Effector memory CD4-positive, alpha-beta T cell (primary cell): ENCODE data around the gene RPLP2.

Source experiments
- DNase-seq, 3 donors: peaks; one replicate each; pipeline ENCODE4 v3.0.0-alpha.2; 2020
- H3K27ac ChIP-seq: 2 replicates; pipeline ENCODE4 v1.7.0; 2013; ENCODE audit warnings: mild to moderate bottlenecking, low read length, moderate library complexity; ENCODE audit not compliant: insufficient read depth, poor library complexity, severe bottlenecking
- H3K27me3 ChIP-seq: replicated peaks from 2 replicates; pipeline ENCODE4 v1.7.0; 2013; ENCODE audit warnings: mild to moderate bottlenecking, low read length; ENCODE audit not compliant: insufficient read depth, control insufficient read depth, poor library complexity, severe bottlenecking
- H3K36me3 ChIP-seq: 2 replicates; pipeline ENCODE4 v1.7.0; 2013; ENCODE audit warnings: mild to moderate bottlenecking, low read length, moderate library complexity; ENCODE audit not compliant: control insufficient read depth, insufficient read depth
- H3K4me1 ChIP-seq: 2 replicates; pipeline ENCODE4 v1.7.0; 2013; ENCODE audit warnings: low read length, mild to moderate bottlenecking; ENCODE audit not compliant: control insufficient read depth, insufficient read depth, poor library complexity, severe bottlenecking
- H3K4me3 ChIP-seq: 2 replicates; pipeline ENCODE4 v1.7.0; 2013; ENCODE audit warnings: low read length, low read depth, mild to moderate bottlenecking; ENCODE audit not compliant: insufficient read depth, poor library complexity, severe bottlenecking
- H3K9me3 ChIP-seq: 2 replicates; pipeline ENCODE4 v1.7.0; 2013; ENCODE audit warnings: mild to moderate bottlenecking, low read length, moderate library complexity; ENCODE audit not compliant: control insufficient read depth

RPLP2 gene

DNA sequence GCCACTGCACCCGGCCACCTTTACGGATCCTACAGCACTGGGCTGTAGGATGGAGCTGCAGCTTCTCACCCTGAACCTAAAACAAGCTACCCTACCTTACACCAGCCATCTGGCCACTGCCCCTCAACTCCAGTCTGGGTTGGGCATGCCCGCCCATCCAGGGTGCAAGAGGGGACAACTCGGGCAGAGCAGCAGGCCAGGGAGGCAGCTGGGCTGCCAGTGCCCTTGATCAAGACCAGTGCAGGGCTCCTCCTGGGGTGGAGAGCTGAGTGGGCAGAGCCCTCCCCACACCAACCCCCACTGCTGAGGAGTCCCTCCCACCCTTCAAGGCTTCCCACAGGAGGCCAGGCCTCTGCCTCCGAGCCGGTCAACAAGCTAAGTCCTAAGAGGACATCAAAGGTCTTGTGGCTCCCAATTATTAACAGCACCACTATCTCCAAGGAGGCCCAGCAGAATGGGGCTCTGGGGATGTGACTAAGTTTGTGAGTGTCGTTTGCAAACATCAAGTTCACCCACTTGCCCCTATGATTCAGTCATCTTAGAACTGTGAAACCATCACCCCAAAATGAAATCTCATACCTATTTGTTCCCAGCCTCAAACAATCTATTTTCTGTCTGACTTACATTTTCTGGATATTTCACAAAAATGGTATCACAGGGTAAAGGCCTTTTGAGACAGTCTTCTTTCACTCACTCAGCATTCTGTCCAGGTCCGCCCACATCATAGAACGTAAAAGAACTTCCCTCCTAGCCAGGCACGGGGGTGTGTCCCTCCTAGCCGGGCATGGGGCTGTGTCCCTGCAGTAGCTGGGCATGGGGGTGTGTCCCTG is 43.4 kb upstream of the RPLP2 start:
- Histone ChIP-seq H3K4me3 (no peak overlapping the region), H3K36me3 (peaks cover 32% of the 10 kb centered on the region), H3K9me3 (no peaks in the 10 kb centered on the region), H3K27me3 (no peaks in the 10 kb centered on the region), H3K4me1 (no peaks in the 10 kb centered on the region), H3K27ac (no peak overlapping the region)
- no peak for DNase-seq

DNA sequence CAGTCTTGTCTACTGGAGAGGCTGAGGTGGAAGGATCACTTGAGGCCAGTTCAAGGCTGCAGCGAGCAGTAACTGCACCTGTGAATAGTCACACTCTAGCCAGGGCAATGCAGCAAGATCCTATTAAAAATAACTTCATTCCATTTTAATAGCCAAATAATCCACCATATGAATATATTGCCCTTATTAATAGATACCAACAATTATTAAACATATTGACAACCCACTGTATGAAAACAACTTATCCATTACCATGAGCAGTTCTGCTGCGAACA is 42.9 kb upstream of the RPLP2 start:
- H3K27me3 ChIP-seq = no peaks in the 10 kb centered on the region
- no peak overlapping the region for H3K27ac ChIP-seq
- no peak overlapping the region for H3K4me3 ChIP-seq
- H3K36me3 ChIP-seq = peaks cover 37% of the 10 kb centered on the region
- no peak for DNase-seq
- no peaks in the 10 kb centered on the region for H3K9me3 ChIP-seq
- no peaks in the 10 kb centered on the region for H3K4me1 ChIP-seq

DNA sequence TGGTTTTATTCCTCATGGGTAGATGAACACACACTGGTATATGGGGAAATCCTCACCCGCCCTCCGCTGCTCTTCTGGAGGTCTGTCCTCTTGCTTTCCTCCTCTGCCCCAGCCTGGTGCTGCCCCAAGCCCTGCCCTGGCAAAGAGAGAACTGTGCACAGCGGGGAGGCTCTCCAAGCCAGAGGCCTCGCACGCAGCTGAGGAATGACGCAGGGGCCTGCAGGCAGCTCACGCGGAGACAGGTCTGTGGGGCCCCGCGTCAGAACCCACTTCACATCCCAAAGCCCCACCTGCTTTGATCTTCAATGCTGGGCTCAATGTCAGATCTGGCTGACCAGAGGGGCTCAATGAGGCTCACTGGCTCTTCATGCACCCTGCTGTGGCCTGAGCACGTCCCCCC is 42.5 kb upstream of the RPLP2 start:
- no peak for DNase-seq
- Histone ChIP-seq H3K36me3 (peaks cover 37% of the 10 kb centered on the region), H3K4me1 (no peaks in the 10 kb centered on the region), H3K4me3 (no peak overlapping the region), H3K27ac (no peak overlapping the region), H3K27me3 (no peaks in the 10 kb centered on the region), H3K9me3 (no peaks in the 10 kb centered on the region)

DNA sequence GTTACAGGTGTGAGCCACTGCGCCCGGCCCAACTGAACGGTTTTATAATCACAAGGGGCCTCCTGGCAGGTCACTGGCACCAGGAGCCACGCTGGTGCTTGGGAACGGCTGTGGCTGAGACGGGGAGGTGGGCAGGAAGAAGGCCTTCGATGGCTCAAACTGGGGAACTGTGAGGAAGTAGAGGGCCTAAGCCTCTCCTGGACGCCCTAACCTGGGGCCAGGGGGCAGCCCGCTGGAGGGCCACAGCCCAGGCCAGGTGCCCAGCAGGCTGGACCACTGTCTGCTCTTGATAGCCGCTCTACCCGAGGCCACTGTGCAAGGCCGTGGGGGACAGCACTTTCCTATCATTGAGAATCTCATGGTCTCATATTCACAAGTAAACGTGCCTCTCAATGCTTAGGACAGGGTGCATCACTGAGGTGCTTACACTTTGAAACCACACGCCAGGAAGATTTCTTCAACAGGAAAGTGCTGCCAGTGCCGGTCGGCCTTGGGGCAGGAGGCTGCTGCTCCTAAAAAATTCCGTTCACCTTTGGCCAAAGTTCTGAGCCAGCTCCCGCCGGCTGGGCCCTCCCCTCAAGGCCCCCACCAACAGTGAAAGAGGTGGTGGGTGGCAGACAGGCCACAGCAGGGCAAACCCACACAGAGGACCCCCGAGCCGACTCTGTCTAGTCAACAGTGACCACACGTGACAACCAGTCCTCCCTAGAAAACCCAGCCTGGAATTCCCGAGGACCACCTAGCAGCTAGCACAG is 39.7 kb upstream of the RPLP2 start:
- no peak overlapping the region for H3K27ac ChIP-seq
- DNase-seq = no peak
- H3K4me3 ChIP-seq = no peak overlapping the region
- no peaks in the 10 kb centered on the region for H3K27me3 ChIP-seq
- H3K9me3 ChIP-seq = no peaks in the 10 kb centered on the region
- no peaks in the 10 kb centered on the region for H3K4me1 ChIP-seq
- H3K36me3 ChIP-seq = peaks cover 34% of the 10 kb centered on the region

DNA sequence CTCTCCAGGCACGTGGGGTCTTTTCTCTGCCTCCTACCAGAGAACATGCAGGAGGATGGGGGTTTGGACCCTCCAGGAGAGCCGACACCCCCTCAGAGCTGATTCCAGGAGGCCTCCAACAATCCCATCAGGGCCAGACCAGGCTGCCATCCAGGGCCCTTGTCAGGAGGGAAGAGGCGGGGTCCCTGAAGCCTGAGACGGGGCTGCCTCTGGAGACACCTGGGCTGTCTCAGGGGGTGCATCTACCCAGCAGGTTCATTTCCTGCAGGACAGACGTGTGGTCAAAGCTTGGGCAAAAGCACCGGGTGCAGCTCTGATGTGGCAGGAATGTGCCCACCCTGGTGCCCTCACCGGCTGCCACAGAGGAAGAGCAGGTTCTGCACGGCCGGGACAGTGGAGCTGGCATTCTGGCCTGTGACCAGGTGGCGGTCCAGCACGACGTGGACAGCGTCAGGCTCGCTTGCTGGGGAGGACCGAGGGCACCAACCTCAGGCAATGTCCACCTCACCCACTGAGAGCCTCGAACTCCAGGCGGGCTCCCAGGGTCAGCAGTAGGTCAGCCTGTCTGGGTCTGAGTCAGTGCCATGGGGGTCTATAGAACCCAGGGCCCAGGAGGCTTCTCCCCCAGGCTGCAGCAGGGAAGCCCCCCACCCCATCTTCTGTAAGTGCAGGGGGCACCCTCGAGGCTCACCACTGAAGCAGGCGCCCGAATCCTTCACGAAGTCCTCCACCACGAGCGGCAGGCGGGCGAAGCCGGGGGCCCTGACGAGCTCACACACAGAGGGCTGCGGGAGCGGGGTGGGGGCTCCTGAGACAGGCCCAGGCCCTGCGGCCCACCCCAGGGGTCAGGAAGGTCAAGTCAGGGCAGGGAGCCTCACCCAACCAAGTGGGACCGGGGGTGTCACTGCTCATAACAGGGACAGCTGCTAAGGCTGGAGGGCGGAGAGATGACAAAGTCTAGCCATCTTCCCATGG is 38.8 kb upstream of the RPLP2 start:
- H3K9me3 ChIP-seq = no peaks in the 10 kb centered on the region
- H3K4me1 ChIP-seq = peaks cover 7% of the 10 kb centered on the region
- H3K27me3 ChIP-seq = no peaks in the 10 kb centered on the region
- no peak overlapping the region for H3K4me3 ChIP-seq
- DNase-seq = no peak
- H3K36me3 ChIP-seq = peaks cover 32% of the 10 kb centered on the region
- no peak overlapping the region for H3K27ac ChIP-seq

DNA sequence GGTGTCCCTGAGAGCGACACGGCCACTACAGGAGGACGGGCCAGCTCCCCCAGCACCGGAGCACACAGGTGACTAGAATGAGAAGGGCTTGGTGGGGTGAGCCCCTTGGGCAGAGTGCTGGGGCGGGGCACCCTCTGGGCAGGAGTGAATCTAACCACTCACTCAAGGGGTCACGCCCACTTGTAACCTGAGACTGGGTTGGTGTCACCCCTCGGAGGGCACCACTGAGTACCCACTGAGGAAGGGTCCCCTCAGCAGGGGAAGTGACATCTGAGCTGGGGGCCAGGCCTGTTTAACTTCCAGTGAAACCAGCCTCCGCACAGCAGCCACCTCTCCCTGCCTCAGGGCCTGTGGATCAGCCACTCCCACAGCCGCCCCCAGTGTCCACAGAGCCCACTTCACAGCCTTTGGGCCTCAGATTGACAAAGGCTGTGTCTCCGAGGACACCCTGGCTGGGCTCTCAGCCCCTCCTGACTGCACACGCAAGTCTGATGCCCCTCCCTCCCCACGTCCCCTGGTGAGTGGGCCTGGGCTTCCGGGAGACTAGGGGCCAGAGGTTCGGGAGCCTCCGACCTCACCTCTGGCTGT is 38.1 kb upstream of the RPLP2 start:
- no peak overlapping the region for H3K4me3 ChIP-seq
- no peak for DNase-seq
- H3K36me3 ChIP-seq = peaks cover 32% of the 10 kb centered on the region
- no peaks in the 10 kb centered on the region for H3K27me3 ChIP-seq
- H3K4me1 ChIP-seq = peaks cover 15% of the 10 kb centered on the region
- H3K9me3 ChIP-seq = no peaks in the 10 kb centered on the region
- no peak overlapping the region for H3K27ac ChIP-seq

DNA sequence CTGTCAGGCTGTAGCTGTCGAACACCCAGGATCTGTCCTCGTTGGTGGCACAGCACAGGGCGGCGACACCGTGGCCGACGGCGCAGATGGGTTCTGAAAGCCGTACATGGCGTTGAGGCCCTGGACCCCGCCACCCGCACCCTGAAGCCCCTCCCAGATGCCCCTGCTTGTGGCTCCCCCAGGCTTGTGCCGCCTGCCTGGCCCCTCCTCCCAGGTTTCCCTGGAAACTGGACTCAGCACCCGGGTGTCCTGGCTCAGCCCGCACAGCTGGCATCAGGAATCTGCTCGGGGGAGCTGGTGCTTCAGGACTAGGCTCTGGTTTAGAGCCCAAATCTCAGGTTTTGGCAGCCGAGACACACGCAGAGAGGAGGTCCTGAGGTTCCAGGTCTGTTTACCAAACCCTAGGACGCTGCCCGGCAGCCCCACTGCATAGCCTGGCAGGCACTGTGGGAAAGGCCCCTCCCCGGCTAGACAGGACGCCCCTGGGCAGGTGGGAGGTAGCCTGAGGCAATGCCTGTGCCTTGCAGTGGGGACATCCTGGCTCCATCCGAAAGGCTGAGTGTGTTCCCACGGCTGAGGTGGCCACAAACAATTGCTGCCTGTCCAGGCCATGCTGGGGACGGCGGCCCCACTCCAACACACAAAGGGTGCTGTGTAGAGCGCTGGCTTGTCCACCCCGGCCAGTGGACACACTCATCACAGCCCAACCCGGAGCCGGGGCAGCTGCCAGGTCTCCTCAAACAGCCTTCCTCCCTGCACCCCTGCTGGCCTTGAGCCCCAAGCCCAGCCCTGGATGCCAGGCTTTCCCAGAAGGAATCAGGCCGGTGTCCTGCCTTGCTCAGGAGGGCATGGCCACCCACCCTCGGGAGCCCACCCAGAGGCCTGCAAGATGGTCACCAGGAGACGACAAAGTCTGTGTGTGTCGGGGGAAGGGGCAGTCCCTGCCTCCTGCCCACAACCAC is 37.1 kb upstream of the RPLP2 start:
- no peak overlapping the region for H3K27ac ChIP-seq

DNA sequence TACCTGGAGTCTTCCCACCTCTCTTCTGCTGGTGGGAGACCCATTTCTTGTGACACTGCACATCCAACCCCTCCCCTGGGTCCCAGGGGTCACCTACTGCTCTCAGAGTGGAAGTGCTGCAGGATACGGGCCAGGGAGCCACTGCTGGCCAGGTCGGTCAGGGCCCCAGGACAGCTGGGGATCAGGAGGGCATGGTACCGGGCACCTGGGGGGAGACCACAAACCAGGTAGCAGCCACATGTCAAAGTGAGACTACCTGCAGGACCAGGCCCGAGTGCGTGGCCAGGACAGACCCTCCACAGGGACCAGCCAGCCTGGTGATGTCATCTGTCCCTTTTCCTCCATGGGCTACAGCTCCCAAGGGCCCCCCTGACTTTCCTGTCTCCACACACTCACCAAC is 36.3 kb upstream of the RPLP2 start:
- DNase-seq = no peak
- no peak overlapping the region for H3K27ac ChIP-seq
- H3K9me3 ChIP-seq = no peaks in the 10 kb centered on the region
- H3K27me3 ChIP-seq = no peaks in the 10 kb centered on the region
- H3K4me1 ChIP-seq = peaks cover 21% of the 10 kb centered on the region
- peaks cover 32% of the 10 kb centered on the region for H3K36me3 ChIP-seq
- H3K4me3 ChIP-seq = no peak overlapping the region

More for the DNA sequence above, 37.1 kb upstream of the RPLP2 start:
- Histone ChIP-seq H3K4me3 (no peak overlapping the region), H3K4me1 (peaks cover 16% of the 10 kb centered on the region), H3K9me3 (no peaks in the 10 kb centered on the region), H3K36me3 (peaks cover 32% of the 10 kb centered on the region), H3K27me3 (no peaks in the 10 kb centered on the region)
- DNase-seq = no peak

DNA sequence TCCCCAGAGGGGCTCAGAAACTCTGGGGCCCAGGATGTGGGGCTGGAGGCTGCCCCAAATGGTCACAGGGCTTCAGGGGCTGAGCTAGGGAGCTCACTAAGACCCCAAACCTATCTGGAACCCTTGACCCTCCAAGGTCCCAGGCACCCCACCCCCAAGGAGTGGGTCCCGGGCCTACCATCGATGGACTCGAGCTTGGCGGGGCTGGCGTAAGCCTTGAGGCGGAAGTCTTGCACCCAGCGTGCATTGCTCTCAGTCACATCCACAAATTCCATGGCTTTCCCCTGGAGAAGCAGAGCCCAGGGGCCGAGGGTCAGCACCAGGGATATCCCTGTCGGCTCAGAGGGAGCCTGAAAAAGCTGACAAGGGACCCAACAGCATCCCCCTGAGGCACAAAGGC is 35.9 kb upstream of the RPLP2 start:
- H3K27ac ChIP-seq = no peak overlapping the region
- no peak for DNase-seq
- H3K9me3 ChIP-seq = no peaks in the 10 kb centered on the region
- H3K4me3 ChIP-seq = no peak overlapping the region
- H3K4me1 ChIP-seq = peaks cover 22% of the 10 kb centered on the region
- peaks cover 32% of the 10 kb centered on the region for H3K36me3 ChIP-seq
- H3K27me3 ChIP-seq = no peaks in the 10 kb centered on the region
